ENCODE measurements around the gene NECTIN2.

- TF ChIP-seq POLR2AphosphoS5 (IDR thresholded peaks at IDR 0.05; ENCODE audit: low read depth, low read length) (no peak), TAF1 (IDR thresholded peaks at IDR 0.05; ENCODE audit: borderline replicate concordance, insufficient read depth, low read length) (no peak), SIN3A (IDR thresholded peaks at IDR 0.05; ENCODE audit: borderline replicate concordance, insufficient read depth, low read length) (no peak), REST (IDR thresholded peaks at IDR 0.05; ENCODE audit: insufficient read depth in 1 of 2, low read depth in 2 of 2, low read length in 2 of 2) (no peak)
Observed at GRCh38 chr19:44907613-44908012, 61.5 kb downstream of the NECTIN2 start.
